ENCODE data around the gene GRAMD1B. TPM values are rescaled to one million over a fixed set of nuclear protein-coding genes. Genes with fewer than 3 reads are reported as not detected.

Gene GRAMD1B
- total RNA-seq, 1 experiment from 2014 or later: 82.1 TPM

DNA sequence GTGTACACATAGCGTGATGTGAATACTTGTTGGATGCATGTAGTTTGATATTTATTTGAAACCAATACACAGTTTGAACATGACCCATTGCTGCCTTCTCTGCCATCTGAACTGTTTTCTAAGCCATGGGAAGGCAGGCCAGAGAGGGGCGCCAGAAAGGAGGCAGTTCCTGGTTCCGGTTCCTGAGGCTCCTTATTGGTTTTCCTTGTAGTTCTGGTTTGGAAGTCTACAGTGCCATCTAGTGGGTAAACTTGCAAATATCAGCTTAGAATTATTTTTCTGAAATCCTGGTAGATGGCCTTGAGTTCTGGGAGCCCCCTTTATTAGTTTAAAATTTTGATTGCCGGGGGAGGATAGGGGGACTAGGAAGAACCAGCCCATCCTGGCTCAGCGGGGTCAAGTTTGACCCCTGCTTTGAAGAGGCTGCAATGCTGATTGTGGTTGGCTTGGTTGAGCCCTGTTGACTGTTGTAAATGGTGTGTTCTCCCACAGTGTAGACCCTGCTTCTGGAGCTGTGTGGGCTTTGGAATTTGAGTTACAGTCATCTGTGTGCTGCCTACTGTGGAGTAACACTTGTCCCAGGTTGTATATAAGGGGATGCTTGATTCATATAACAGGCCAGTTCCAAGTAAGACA is 48.4 kb downstream of the GRAMD1B start:
- Histone ChIP-seq H3K79me2 (ENCODE audit: low read length) (peaks cover 41% of the 10 kb centered on the region), H3K27ac (ENCODE audit: low read length) (peak overlapping the region; percentile 66), H2AFZ (ENCODE audit: low read length) (no peak overlapping the region), H3K4me3 (ENCODE audit: low read length) (no peak overlapping the region), H3K4me1 (ENCODE audit: insufficient read depth, low read length) (peaks cover 42% of the 10 kb centered on the region), H3K9ac (ENCODE audit: low read length) (peak overlapping the region; percentile 47), H4K20me1 (ENCODE audit: low read length) (no peaks in the 10 kb centered on the region), H3K9me2 (replicated peaks; ENCODE audit: low read length) (no peaks in the 10 kb centered on the region), H3K4me2 (ENCODE audit: low read length) (no peak overlapping the region), H3K9me3 (ENCODE audit: low read length) (no peaks in the 10 kb centered on the region), H3K36me3 (ENCODE audit: low read depth, low read length) (peaks cover 14% of the 10 kb centered on the region), H3K27me3 (ENCODE audit: low read length) (no peaks in the 10 kb centered on the region), H3F3A (ENCODE audit: low read length, unreplicated experiment) (peaks cover 6% of the 10 kb centered on the region)
- DNase-seq (peak; percentile 89), ATAC-seq (peak; percentile 29)
- BruUV-seq (replicated peaks): no TSS peak
- TF ChIP-seq, protein P1, sequence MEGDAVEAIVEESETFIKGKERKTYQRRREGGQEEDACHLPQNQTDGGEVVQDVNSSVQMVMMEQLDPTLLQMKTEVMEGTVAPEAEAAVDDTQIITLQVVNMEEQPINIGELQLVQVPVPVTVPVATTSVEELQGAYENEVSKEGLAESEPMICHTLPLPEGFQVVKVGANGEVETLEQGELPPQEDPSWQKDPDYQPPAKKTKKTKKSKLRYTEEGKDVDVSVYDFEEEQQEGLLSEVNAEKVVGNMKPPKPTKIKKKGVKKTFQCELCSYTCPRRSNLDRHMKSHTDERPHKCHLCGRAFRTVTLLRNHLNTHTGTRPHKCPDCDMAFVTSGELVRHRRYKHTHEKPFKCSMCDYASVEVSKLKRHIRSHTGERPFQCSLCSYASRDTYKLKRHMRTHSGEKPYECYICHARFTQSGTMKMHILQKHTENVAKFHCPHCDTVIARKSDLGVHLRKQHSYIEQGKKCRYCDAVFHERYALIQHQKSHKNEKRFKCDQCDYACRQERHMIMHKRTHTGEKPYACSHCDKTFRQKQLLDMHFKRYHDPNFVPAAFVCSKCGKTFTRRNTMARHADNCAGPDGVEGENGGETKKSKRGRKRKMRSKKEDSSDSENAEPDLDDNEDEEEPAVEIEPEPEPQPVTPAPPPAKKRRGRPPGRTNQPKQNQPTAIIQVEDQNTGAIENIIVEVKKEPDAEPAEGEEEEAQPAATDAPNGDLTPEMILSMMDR (conservative IDR thresholded peaks at IDR 0.05; ENCODE audit: low read depth, low read length): peak; percentile 95
- TF ChIP-seq EZH2 (IDR thresholded peaks at IDR 0.05; ENCODE audit: low read length, unreplicated experiment): no peak
- ChIA-PET CTCF (interaction anchor here (0.6 to 2.6 kb wide), 6 partner anchors 8 to 231 kb away, joined by 3 to 67 read pairs (median 3); no protein-coding TSS in a partner anchor), POLR2A (ENCODE audit: unreplicated experiment) (no interaction called here)
- intact Hi-C loops (cut with micrococcal nuclease): loop anchor here (1.0 kb wide), 3 partner anchors 71 to 367 kb away; no protein-coding TSS in a partner anchor

DNA sequence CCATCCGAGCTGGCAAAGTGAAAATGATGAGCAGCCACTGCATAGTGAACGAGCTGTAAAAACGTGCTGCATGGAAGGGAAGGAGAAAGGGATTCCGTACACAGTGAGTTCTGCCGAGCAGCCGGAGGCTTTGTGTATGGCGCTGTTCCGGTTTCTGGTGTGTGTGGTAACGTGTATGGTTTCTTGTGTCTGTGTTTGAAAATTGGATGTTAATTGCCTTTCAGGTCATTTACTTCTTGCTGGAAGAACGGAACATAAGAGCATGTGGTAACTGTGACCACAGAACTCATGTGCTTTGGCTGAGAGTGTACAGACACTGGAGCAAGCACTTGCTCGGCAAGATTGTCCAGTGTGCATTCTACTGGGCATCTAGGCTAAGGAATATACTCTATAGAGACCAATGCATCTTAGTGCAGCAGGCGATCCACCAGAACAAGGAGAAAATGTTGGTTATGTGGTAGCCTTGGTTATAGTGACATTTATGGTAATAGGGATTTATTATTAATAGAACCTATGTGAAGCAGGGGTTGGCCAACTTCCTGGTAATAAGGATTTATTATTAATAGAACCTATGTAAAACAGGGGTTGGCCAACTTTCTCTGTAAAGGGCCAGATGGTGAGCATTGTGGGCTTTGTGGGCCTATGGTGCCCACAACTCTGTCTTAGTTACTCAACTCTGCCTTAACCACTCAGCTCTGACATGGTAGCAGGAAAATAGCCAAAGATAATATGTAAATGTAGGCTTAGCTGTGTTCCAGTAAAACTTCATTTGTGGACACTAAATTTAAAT is 49.2 kb downstream of the GRAMD1B start:
- Histone ChIP-seq H3K4me2 (ENCODE audit: low read length) (no peak overlapping the region), H3K79me2 (ENCODE audit: low read length) (peaks cover 48% of the 10 kb centered on the region), H2AFZ (ENCODE audit: low read length) (no peak overlapping the region), H3K4me1 (ENCODE audit: insufficient read depth, low read length) (peaks cover 37% of the 10 kb centered on the region), H3K27me3 (ENCODE audit: low read length) (no peaks in the 10 kb centered on the region), H3F3A (ENCODE audit: low read length, unreplicated experiment) (peaks cover 6% of the 10 kb centered on the region), H3K36me3 (ENCODE audit: low read depth, low read length) (peaks cover 22% of the 10 kb centered on the region), H3K27ac (ENCODE audit: low read length) (peak overlapping the region; percentile 66), H4K20me1 (ENCODE audit: low read length) (no peaks in the 10 kb centered on the region), H3K4me3 (ENCODE audit: low read length) (no peak overlapping the region), H3K9me3 (ENCODE audit: low read length) (no peaks in the 10 kb centered on the region), H3K9me2 (replicated peaks; ENCODE audit: low read length) (no peaks in the 10 kb centered on the region), H3K9ac (ENCODE audit: low read length) (peak overlapping the region; percentile 44)
- TF ChIP-seq EZH2 (IDR thresholded peaks at IDR 0.05; ENCODE audit: low read length, unreplicated experiment) (no peak), EZH2phosphoT487 (IDR thresholded peaks at IDR 0.05; ENCODE audit: borderline replicate concordance, low read length) (no peak)
- TF ChIP-seq, protein P1 (conservative IDR thresholded peaks at IDR 0.05; ENCODE audit: low read depth, low read length): no peak
- DNase-seq: no peak
- ATAC-seq: no peak
- ChIA-PET CTCF (interaction anchor here (0.6 to 2.6 kb wide), 4 partner anchors 8 to 232 kb away, joined by 3 to 67 read pairs (median 3); no protein-coding TSS in a partner anchor), POLR2A (ENCODE audit: unreplicated experiment) (no interaction called here)
- no TSS peak for BruUV-seq (replicated peaks)
- intact Hi-C loops (cut with micrococcal nuclease): no loop called here
